Neural crest cell (in vitro differentiated cells): ENCODE measurements around the gene CDK3. TPM values are rescaled to one million over a fixed set of nuclear protein-coding genes. Genes with fewer than 3 reads are reported as not detected.

Experiments used
- DNase-seq: peaks from one replicate; pipeline ENCODE4 v3.0.0; 2021; ENCODE audit warnings: low read depth, mixed read lengths, low spot score
- H3K27ac Mint-ChIP-seq: one replicate; pipeline ENCODE4 v1.8.0; 2021; ENCODE audit warnings: mild to moderate bottlenecking, mixed read lengths; ENCODE audit not compliant: unreplicated experiment
- H3K27me3 Mint-ChIP-seq: 2 replicates; pipeline ENCODE4 v1.8.0; 2021; ENCODE audit warnings: low read depth, mild to moderate bottlenecking, mixed read lengths
- H3K36me3 Mint-ChIP-seq: 2 replicates; pipeline ENCODE4 v1.8.0; 2021; ENCODE audit warnings: low read depth, mild to moderate bottlenecking, mixed read lengths
- H3K4me1 Mint-ChIP-seq: 2 replicates; pipeline ENCODE4 v1.8.0; 2021; ENCODE audit warnings: mixed read lengths
- H3K4me3 Mint-ChIP-seq: one replicate; pipeline ENCODE4 v1.8.0; 2021; ENCODE audit warnings: mild to moderate bottlenecking, mixed read lengths
- H3K9me3 Mint-ChIP-seq: 2 replicates; pipeline ENCODE4 v1.8.0; 2021; ENCODE audit warnings: mixed read lengths
- CTCF ChIP-seq: fragments of 200-600 bp; sonication (generic); conservative IDR thresholded peaks from 2 replicates; pipeline ENCODE4 v1.5.0; 2021; ENCODE audit warnings: antibody characterized with exemption, mild to moderate bottlenecking
- total RNA-seq: library from RNA; stranded (reverse); gene quantifications from 2 replicates; pipeline ENCODE4 v1.2.1, GENCODE V29; 2021

CDK3 gene
- total RNA-seq, 1 donor from 2014 or later, result 7.9 TPM

DNA sequence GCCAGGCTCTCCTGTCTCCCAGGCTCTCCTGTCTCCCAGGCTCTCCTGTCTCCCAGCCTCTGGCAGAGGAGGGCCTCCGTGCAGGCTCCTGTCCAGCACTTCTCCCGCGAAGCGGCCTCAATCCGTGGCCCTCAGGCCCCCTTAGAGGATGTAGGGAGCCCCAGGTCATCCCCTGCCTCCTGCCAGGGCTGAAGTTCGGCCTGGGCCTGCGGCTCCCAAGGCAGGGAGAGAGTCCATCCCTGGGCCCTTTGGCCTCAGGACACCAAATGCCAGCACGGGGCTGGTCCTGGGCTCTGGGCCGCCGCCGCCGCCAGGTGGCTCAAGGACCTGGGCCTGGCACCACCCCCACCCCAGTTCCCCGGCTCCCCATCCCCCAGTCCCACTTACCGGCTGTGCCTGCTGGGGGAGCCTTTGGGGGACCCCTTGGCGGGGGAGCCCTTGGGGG, 26.1 kb downstream of the CDK3 start:
- H3K27ac Mint-ChIP-seq, result no peak overlapping the region
- H3K36me3 Mint-ChIP-seq, result no peaks in the 10 kb centered on the region
- no peak for TF ChIP-seq CTCF
- no peak overlapping the region for H3K4me3 Mint-ChIP-seq
- H3K27me3 Mint-ChIP-seq, result no peaks in the 10 kb centered on the region
- no peak for DNase-seq
- H3K4me1 Mint-ChIP-seq, result peaks cover 14% of the 10 kb centered on the region
- no peaks in the 10 kb centered on the region for H3K9me3 Mint-ChIP-seq

- Mint-ChIP-seq H3K27ac (no peak within 1 kb of the TSS), H3K36me3 (no peaks in the 10 kb centered on the region), H3K9me3 (no peaks in the 10 kb centered on the region), H3K27me3 (no peaks in the 10 kb centered on the region), H3K4me1 (peaks cover 14% of the 10 kb centered on the region), H3K4me3 (no peak within 1 kb of the TSS)
- TF ChIP-seq CTCF, result no peak
- no peak for DNase-seq
Observed at GRCh38 chr17:76027159-76027839, 26.6 kb downstream of the CDK3 start, which contains the start of gene EVPL. Gene EVPL (minus strand): TSS chr17:76027306. CDS start chr17:76027198, 108 bp downstream.

GRCh38 chr17:76032073-76032779, 31.6 kb downstream of the CDK3 start:
- Mint-ChIP-seq H3K9me3 (no peaks in the 10 kb centered on the region), H3K27ac (no peak overlapping the region), H3K36me3 (no peaks in the 10 kb centered on the region), H3K27me3 (no peaks in the 10 kb centered on the region), H3K4me1 (peaks cover 14% of the 10 kb centered on the region), H3K4me3 (no peak overlapping the region)
- no peak for TF ChIP-seq CTCF
- DNase-seq, result no peak

GRCh38 chr17:76032780-76033108, 32.1 kb downstream of the CDK3 start:
- no peaks in the 10 kb centered on the region for H3K27me3 Mint-ChIP-seq
- H3K36me3 Mint-ChIP-seq, result no peaks in the 10 kb centered on the region
- no peak for DNase-seq
- peaks cover 14% of the 10 kb centered on the region for H3K4me1 Mint-ChIP-seq
- no peak overlapping the region for H3K4me3 Mint-ChIP-seq
- H3K27ac Mint-ChIP-seq, result no peak overlapping the region
- no peaks in the 10 kb centered on the region for H3K9me3 Mint-ChIP-seq
- no peak for TF ChIP-seq CTCF

- no peaks in the 10 kb centered on the region for H3K27me3 Mint-ChIP-seq
- H3K9me3 Mint-ChIP-seq, result no peaks in the 10 kb centered on the region
- peaks cover 2% of the 10 kb centered on the region for H3K36me3 Mint-ChIP-seq
- peaks cover 14% of the 10 kb centered on the region for H3K4me1 Mint-ChIP-seq
- no peak for TF ChIP-seq CTCF
- DNase-seq, result no peak
- H3K4me3 Mint-ChIP-seq, result no peak overlapping the region
- no peak overlapping the region for H3K27ac Mint-ChIP-seq
Observed at GRCh38 chr17:76033139-76033538, 32.5 kb downstream of the CDK3 start.
